NT2/D1 (cell line): Measurements from ENCODE around the gene CRB2.

Source experiments
- DNase-seq: peaks from one replicate; pipeline ENCODE4 v3.0.0-alpha.2; 2011; ENCODE audit warnings: low read depth, low spot score
- H3K27me3 ChIP-seq: 2 replicates; pipeline ENCODE4 v1.6.0; 2011; ENCODE audit warnings: mild to moderate bottlenecking; ENCODE audit not compliant: insufficient read length, insufficient read depth
- H3K36me3 ChIP-seq: 2 replicates; pipeline ENCODE4 v1.6.1; 2011; ENCODE audit warnings: mild to moderate bottlenecking, low read length, mixed read lengths; ENCODE audit not compliant: insufficient read depth, insufficient read length
- H3K4me1 ChIP-seq: 2 replicates; pipeline ENCODE4 v1.5.1; 2011; ENCODE audit not compliant: insufficient read depth, insufficient read length
- H3K4me3 ChIP-seq: 2 replicates; pipeline ENCODE4 v1.5.1; 2011; ENCODE audit warnings: low read depth; ENCODE audit not compliant: insufficient read length
- H3K9ac ChIP-seq: 2 replicates; pipeline ENCODE4 v1.6.0; 2011; ENCODE audit warnings: low read depth; ENCODE audit not compliant: insufficient read length
- H3K9me3 ChIP-seq: 2 replicates; pipeline ENCODE4 v1.5.1; 2011; ENCODE audit warnings: mild to moderate bottlenecking, low read length; ENCODE audit not compliant: insufficient read depth
- SUZ12 ChIP-seq: IDR thresholded peaks from 2 replicates; pipeline ENCODE4 v1.6.1; 2011; ENCODE audit not compliant: insufficient read length, insufficient read depth; ENCODE audit errors: extremely low read depth
- YY1 ChIP-seq: IDR thresholded peaks from 2 replicates; pipeline ENCODE4 v1.6.1; 2011; ENCODE audit not compliant: insufficient read length, insufficient read depth
- ZNF274 ChIP-seq: IDR thresholded peaks from 2 replicates; pipeline ENCODE4 v1.6.1; 2011; ENCODE audit warnings: mild to moderate bottlenecking, low read depth, low read length

CRB2 gene

GRCh38 chr9:123424131-123424530 is 68.1 kb downstream of the CRB2 start:
- no peak overlapping the region for H3K4me3 ChIP-seq
- no peaks in the 10 kb centered on the region for H3K9me3 ChIP-seq
- no peak overlapping the region for H3K9ac ChIP-seq
- peaks cover 30% of the 10 kb centered on the region for H3K4me1 ChIP-seq
- peaks cover 3% of the 10 kb centered on the region for H3K36me3 ChIP-seq
- TF ChIP-seq ZNF274 = no peak
- no peak for TF ChIP-seq YY1
- TF ChIP-seq SUZ12 = no peak
- no peaks in the 10 kb centered on the region for H3K27me3 ChIP-seq
- DNase-seq = no peak

DNA sequence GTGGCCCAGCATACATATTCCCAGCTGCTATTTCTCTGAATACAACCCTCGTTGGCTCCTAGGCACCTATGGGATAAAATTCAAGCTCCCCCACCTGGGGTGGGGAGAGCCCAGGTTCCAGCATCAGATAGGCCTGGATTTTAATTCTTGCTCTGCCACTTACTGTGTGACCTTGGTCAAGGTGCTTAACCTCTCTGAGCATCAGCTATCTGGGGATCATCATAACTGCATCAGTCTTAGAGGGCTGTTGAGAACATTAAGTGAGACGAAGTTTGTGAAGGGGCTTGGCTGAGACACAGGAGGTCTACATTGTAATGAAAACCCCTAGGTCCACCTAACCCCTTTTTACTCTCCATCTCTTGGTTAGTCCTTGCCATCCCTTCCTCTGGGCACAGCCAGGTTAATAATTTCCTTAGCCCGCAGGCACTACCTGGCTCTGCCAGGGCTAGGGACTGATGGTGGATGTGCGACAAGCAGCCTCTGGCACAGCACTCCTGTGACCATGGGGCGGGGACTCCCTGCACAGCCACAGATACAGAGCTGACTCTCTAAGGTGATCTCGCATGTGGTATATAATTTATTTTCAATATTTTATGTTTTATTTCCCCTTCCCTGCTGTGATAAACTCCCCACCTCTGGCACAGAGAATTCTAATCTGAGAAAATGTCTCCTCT is 68.7 kb downstream of the CRB2 start:
- no peak overlapping the region for H3K4me3 ChIP-seq
- H3K27me3 ChIP-seq = no peaks in the 10 kb centered on the region
- no peak overlapping the region for H3K9ac ChIP-seq
- H3K36me3 ChIP-seq = peaks cover 3% of the 10 kb centered on the region
- no peaks in the 10 kb centered on the region for H3K9me3 ChIP-seq
- peaks cover 30% of the 10 kb centered on the region for H3K4me1 ChIP-seq
- no peak for TF ChIP-seq ZNF274
- no peak for TF ChIP-seq SUZ12
- TF ChIP-seq YY1 = no peak
- DNase-seq = no peak

GRCh38 chr9:123425261-123425821 is 69.3 kb downstream of the CRB2 start:
- no peak overlapping the region for H3K4me3 ChIP-seq
- H3K9me3 ChIP-seq = no peaks in the 10 kb centered on the region
- peaks cover 27% of the 10 kb centered on the region for H3K4me1 ChIP-seq
- no peaks in the 10 kb centered on the region for H3K27me3 ChIP-seq
- no peak for DNase-seq
- TF ChIP-seq YY1 (no peak), SUZ12 (no peak), ZNF274 (no peak)
- peaks cover 3% of the 10 kb centered on the region for H3K36me3 ChIP-seq
- H3K9ac ChIP-seq = no peak overlapping the region

- Histone ChIP-seq H3K4me1 (peaks cover 26% of the 10 kb centered on the region), H3K9ac (no peak overlapping the region), H3K9me3 (no peaks in the 10 kb centered on the region), H3K27me3 (no peaks in the 10 kb centered on the region), H3K36me3 (peaks cover 3% of the 10 kb centered on the region), H3K4me3 (no peak overlapping the region)
- TF ChIP-seq YY1 (no peak), SUZ12 (no peak), ZNF274 (no peak)
- no peak for DNase-seq
Measured at GRCh38 chr9:123425836-123426365, 69.9 kb downstream of the CRB2 start.

- no peak overlapping the region for H3K9ac ChIP-seq
- no peak for DNase-seq
- H3K4me3 ChIP-seq = no peak overlapping the region
Measured at GRCh38 chr9:123426406-123426805, 70.4 kb downstream of the CRB2 start.

More at GRCh38 chr9:123426406-123426805, 70.4 kb downstream of the CRB2 start:
- no peaks in the 10 kb centered on the region for H3K9me3 ChIP-seq
- H3K4me1 ChIP-seq = peaks cover 21% of the 10 kb centered on the region
- peaks cover 3% of the 10 kb centered on the region for H3K36me3 ChIP-seq
- TF ChIP-seq ZNF274 (no peak), SUZ12 (no peak)
- H3K27me3 ChIP-seq = no peaks in the 10 kb centered on the region
